ENCODE data around the gene SLC22A2.
"Not testable (repeated sequence)": the region's sequence is repeated elsewhere in the genome, so short reads cannot be mapped to it uniquely, and the experiment has no call there.

The SLC22A2 gene

DNA sequence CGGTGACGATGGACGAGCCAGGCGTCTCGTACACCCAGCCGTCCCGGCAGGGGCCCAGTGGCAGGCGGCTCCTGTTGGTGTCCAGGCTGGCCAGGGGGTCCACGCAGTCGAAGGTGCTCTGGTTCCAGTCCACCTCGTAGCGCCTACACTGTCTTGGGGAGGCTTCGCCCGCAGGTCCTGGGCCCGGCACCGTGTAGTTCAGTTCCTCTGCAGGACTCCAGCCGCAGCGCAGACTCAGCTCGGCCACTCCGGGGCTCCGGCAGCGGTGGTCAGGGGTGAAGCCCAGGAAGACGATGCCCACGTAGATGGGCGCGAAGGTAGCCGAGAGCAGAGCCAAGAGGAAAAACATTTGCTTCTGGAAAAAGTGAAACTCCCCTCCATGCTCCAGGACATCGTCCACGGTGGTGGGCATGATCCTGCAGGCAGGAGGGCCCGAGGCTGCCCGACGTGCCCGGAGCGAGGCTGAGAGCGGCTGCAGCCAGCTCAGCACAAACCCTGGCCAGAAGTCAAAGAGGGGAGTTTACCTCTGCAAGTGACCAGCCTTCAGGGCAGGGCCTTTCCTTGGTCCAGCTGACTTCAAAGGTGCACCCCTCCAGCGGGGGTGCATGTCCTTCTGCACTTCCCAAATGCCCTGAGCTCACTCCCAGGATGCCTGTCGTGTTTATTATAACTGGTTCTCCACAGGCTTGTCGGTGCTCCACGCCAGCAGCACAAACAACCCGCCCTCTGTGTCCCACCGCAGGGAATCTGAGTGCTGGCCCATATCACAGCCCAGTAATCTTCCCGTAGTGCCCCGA is at the start of gene SLC22A2:
TSS of gene SLC22A2 (minus strand) at position 476 of the 797 bp plus-strand sequence. CDS start at position 412, 64 bp downstream.
- DNase-seq, result no peak

- DNase-seq, result no peak
These were observed 47.5 kb upstream of the SLC22A2 start for GRCh38 chr6:160305926-160306713.

GRCh38 chr6:160303806-160304205 is 45.2 kb upstream of the SLC22A2 start:
- no peak for DNase-seq

DNA sequence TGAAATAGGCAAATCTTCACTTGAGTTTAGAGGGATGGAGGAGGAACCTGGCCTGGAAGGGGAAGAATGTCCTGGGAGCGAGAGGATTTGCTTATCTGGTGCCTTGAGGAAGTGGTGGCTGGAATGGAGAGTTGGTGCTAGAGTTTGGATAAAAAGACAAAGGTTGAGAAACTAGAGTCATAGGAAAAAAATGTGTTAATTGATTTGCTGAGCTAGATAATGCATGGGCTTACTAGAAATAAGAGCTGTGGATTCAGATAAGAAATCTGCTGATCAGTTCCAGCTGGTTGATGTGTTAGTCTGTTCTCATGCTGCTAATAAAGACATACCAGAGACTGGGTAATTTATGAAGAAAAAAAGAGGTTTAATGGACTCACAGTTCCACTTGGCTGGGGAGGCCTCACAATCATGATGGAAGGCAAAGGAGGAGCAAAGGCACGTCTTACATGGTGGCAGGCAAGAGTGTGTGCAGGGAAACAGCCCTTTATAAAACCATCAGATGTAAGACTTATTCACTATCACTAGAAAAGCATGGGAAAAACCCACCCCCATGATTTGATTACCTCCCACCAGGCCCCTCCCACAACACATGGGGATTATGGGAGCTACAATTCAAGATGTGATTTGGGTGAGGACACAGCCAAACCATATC is 43.9 kb upstream of the SLC22A2 start:
- DNase-seq, result not testable (repeated sequence)

DNA sequence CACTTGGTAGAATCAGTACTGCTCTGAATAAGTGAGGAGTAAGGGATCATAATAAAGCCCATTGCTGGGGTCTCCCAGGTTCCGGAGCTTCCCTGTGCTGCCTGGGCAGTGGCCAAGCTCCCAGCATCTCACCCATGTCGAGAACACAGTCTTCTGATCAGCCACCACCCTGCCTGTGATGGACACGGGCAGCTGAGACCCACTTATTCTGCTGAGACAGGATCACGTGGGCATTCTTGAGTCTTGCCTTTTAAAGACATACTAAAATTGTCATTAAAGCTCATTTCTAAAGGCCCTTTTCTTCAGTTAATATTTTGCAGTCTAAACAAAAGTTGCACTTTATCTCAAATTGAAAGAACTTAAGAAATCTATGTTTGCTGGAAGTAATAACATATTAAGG is 42.7 kb upstream of the SLC22A2 start:
- DNase-seq, result no peak

DNA sequence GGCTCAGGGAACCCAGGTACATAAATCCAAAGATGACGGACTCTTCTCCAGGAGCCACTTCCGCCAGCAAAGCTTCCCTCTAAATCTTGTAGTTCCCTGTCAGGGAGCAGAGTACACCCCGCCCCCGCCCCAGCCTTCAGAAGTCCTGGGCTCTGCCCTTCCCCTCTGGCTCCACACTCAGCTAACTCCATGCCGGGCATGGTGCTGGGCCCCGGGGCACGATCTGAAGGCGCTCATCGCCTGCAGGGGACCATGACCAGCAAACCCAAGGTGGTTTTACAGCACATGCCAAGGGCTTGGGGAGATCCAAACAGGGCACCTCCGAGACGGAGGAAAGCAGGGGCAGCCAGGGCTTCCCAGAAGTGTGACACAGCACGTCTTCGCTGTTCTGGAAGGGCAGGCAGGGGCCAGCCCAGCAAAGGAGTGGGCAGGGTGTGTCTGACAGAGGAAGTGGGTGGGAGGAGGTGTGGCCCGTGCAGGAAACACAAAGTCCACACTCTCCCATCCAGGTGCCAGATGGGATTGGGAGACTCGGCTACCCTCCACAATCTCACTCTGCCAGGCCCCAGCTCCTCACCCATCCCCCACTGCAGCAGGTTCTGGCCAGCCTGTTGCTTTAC is 41.6 kb upstream of the SLC22A2 start:
- DNase-seq, result no peak

DNA sequence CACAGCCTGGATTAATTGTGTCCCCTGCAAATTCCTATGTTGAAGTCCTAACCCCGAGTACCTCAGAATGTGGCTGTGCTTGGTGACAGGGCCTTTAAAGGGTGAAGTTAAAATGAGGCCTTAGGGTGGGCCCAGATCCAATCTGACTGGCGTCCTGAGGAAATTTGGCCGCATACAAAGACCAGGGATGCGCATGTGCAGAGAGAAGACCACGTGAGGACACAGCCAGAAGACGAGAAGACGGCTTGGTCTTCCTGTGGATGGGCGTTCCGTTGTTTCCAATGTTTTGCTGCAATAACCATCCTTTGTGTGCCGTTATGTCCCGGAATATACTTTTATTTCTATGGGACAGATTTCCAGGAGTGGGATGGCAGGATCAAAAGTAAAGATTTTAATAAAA is 40.9 kb upstream of the SLC22A2 start:
- no peak for DNase-seq

GRCh38 chr6:160298121-160298520 is 39.5 kb upstream of the SLC22A2 start:
- no peak for DNase-seq

DNA sequence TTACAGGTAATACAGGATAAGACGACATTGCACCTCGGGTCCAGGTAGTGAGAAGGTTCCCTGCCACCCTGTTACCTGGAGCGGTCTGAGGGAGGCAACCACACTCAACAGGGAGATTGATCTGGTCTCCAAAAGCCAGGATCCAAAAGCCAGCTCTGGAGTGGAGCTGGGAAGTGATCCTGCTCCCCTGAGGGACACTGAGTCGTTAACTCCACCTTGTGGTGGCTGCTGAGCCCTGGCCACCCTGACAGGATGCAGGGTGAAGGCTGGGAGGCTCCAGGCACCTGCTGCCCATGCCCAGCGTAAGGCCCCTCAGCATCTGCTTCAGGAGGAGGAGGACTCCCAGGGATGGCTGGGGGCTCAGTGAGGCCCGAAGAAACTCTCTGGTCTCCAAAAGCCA is 38.7 kb upstream of the SLC22A2 start:
- no peak for DNase-seq

DNA sequence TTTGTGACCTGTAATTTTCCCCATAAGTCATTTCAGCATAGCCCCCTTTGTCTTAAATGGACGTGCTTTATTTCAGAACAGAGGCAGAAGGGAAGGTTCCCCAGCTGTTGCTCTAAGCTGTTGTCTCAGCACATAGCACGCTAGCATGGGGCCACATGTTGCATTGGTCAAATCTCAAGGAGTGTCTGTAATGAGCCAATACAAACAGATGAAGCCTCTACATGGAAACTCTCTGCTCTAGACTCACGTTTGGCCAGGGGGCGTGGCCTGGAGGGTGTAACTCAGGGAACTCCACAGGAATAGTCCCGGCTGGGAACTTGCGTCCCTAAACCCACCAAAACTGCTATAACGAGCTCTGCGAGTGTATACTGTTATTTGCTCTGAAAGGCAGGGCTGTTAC is 35.2 kb upstream of the SLC22A2 start:
- no peak for DNase-seq

DNA sequence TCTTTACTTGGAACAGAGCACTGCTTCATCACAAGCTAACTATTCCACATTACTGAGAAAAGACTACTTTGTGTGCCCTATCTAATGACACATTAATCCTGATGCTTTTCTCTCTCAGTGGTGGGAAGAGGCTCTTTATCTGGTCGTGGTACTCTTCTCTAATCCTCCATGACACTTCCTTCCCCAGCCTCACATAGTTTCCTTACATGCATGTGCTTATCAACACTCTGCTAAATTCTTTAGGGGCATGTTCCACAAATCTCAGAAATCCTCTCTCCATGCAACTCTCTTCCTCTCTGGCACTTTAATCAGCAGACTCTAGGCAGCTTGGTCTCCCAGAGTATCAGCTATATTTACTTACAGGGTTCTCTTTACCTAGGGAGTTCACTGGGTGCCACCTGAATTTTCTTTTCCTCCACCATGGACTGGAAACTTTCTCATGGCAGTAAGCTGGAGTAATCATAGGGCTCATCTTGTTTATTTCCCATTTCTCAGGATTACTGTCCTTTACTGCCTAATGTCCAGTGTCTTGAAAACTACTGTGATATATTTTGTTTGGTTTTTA is 27.0 kb upstream of the SLC22A2 start:
- DNase-seq, result no peak

- DNase-seq, result no peak
These were observed 26.0 kb upstream of the SLC22A2 start for GRCh38 chr6:160284575-160284974.

DNA sequence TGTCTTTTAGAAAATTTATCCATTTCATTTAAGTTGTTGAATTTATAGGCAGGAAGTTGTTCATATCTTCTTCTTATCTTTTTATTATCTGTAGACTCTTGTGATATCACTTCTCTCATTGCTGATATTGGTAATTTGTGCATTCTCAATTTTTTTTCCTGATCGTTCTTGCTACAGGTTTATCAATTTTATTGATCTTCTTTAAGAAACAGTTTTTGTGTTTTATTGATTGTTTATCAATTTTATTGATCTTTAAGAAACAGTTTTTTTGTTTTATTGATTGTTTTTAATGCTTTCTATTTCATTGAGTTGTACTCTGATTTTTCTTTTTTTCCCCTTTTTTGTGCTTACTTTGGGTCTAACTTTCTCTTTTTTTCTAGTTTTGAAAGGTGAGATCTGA is 23.8 kb upstream of the SLC22A2 start:
- DNase-seq, result no peak

DNA sequence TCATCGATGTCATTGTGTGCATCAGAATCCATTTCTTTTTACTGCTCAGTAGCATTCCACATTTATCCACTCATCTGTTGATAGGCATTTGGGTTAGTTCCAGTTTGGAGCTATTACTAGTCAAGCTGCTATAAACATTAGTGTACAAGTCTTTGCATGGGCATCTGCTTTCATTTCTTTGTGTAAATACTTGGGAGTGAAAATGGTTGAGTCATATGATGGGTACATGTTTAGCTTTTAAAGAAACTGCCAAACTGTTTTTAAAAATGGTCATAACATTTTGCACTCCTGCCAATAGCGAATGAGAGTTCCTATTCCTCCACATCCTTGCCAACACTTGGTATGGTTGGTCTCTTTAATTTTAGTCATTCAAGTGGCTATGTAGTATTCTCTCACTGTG is 21.2 kb upstream of the SLC22A2 start:
- DNase-seq, result no peak

GRCh38 chr6:160278786-160279310 is 20.2 kb upstream of the SLC22A2 start:
- DNase-seq, result no peak

- no peak for DNase-seq
These were observed 19.7 kb upstream of the SLC22A2 start for GRCh38 chr6:160278311-160278710.

GRCh38 chr6:160277546-160277945 is 18.9 kb upstream of the SLC22A2 start:
- DNase-seq, result no peak

DNA sequence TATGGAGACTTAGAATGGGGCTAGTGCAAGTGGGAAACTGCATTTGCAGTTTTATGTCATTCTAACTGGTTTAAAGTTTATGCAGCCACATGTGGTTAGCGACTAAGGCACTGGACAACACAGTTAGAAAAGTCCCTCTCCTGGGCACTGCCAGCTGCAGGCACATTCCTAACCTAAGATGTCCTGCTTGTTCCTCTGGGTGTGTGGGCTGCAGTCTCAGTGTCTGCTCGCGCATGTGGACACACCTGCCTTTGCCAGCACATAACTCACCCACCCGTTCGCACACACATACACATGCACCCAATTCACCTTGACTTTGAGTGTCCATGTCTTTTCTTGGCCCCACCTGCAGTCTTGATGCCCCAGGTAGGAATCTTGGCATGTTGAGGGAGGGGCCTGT is 18.5 kb upstream of the SLC22A2 start:
- DNase-seq, result no peak

DNA sequence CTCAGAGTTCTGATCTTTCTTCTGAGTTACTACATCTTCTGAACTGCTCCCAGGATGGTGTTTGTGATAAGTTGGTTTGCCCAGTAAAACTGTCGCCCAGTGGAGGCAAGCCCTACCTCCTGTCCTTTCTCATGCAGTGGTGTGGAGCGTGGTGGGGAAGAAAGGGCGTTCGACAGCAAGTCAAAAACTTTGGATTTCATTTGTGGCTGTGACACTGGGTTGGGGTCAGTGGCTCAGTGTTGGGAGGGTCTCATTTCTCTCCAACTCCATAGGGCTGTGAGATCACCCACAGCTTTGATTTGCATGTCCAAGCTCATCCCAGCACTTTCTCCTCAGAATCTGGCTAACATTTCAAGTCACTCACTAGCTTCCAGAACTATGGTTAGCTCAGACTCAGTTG is 17.5 kb upstream of the SLC22A2 start:
- DNase-seq, result no peak

DNA sequence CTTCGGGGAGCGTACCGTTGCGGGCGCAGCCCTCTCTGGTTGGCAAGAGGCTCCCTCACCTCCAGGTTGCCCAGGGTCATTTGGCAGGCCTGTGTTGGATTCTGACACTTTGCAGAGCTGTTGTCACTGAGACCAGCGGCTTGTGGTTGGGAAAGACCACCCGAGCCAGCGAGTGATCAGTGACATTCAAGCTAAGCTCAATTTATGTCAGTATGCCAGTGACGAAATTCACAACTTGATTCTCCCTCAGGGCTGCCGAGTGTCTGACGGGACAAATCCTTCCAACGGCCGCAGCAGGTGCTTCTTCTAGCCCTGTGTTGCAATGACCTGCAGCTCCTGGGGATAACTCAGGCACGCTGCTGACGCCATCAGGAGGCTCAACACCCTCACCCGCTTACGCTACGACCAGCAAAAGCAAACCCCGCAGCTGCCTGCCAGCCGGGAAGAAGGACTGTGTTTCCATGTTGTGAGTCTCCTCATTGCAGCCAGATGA is 16.9 kb upstream of the SLC22A2 start:
- DNase-seq, result no peak

GRCh38 chr6:160274871-160275510 is 16.4 kb upstream of the SLC22A2 start:
- no peak for DNase-seq

DNA sequence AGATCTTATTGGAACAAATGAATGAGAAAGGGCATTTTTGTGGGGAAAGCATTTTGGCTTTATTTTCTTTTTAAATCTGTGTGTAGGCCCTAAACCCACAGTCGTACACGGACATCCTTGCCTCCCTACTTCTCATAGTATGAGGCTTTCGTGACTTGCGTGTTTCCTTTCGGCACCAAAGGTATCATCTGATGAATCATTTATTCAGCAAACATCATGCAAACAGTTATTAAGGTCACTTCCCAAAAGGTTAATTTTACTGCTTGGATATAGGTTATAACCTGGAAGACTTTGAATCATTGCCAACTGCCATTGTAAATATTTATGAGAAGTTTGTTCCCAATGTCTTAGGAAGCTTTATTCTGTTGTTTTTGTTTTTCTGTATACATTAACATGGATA is 15.1 kb upstream of the SLC22A2 start:
- DNase-seq, result no peak

Data from NCI-H2029 treated with DMSO at 0.1 percent for 48 hours (cell line).